Glomerular visceral epithelial cell (primary cell): Measurements from ENCODE around the gene CYP11A1.

Source experiments
- DNase-seq: peaks from one replicate; pipeline ENCODE4 v3.0.0-alpha.2; 2016; ENCODE audit errors: extremely low spot score

Gene CYP11A1

GRCh38 chr15:74347757-74348250 lies 19.6 kb downstream of the CYP11A1 start:
- DNase-seq, result no peak

- DNase-seq, result no peak
These were observed 22.4 kb downstream of the CYP11A1 start for GRCh38 chr15:74345051-74345450.

- no peak for DNase-seq
These were observed 23.7 kb downstream of the CYP11A1 start for GRCh38 chr15:74343797-74344127.

- no peak for DNase-seq
These were observed 24.2 kb downstream of the CYP11A1 start for GRCh38 chr15:74343127-74343796.

GRCh38 chr15:74340150-74340549 lies 27.3 kb downstream of the CYP11A1 start:
- no peak for DNase-seq

- DNase-seq, result no peak
These were observed 28.1 kb downstream of the CYP11A1 start for GRCh38 chr15:74339371-74339770.

- DNase-seq, result no peak
These were observed 28.8 kb downstream of the CYP11A1 start for GRCh38 chr15:74338676-74339075.

- no peak for DNase-seq
These were observed 29.7 kb downstream of the CYP11A1 start for GRCh38 chr15:74337607-74338211.

- no peak for DNase-seq
These were observed 30.3 kb downstream of the CYP11A1 start for GRCh38 chr15:74337146-74337545.

GRCh38 chr15:74336061-74337005 lies 31.1 kb downstream of the CYP11A1 start:
- no peak for DNase-seq

- DNase-seq, result no peak
These were observed 32.0 kb downstream of the CYP11A1 start for GRCh38 chr15:74335396-74335795.

- no peak for DNase-seq
These were observed 33.3 kb downstream of the CYP11A1 start for GRCh38 chr15:74334127-74334526.

- DNase-seq, result no peak
These were observed 33.8 kb downstream of the CYP11A1 start for GRCh38 chr15:74333662-74334061.

GRCh38 chr15:74333093-74333492 lies 34.4 kb downstream of the CYP11A1 start:
- no peak for DNase-seq

GRCh38 chr15:74332611-74333010 lies 34.8 kb downstream of the CYP11A1 start:
- no peak for DNase-seq

- DNase-seq, result no peak
These were observed 35.4 kb downstream of the CYP11A1 start for GRCh38 chr15:74332011-74332410.

- DNase-seq, result no peak
These were observed 36.5 kb downstream of the CYP11A1 start for GRCh38 chr15:74330861-74331408.

GRCh38 chr15:74328331-74329056 lies 39.0 kb downstream of the CYP11A1 start:
- no peak for DNase-seq

- no peak for DNase-seq
These were observed 39.7 kb downstream of the CYP11A1 start for GRCh38 chr15:74327756-74328155.

GRCh38 chr15:74326746-74327145 lies 40.7 kb downstream of the CYP11A1 start:
- DNase-seq, result no peak

- no peak for DNase-seq
These were observed 42.7 kb downstream of the CYP11A1 start for GRCh38 chr15:74324714-74325113.
